Measurements from ENCODE around the gene SIGLEC14. TPM values are rescaled to one million over a fixed set of nuclear protein-coding genes. Genes with fewer than 3 reads are reported as not detected.

SIGLEC14 gene
- total RNA-seq, 2 experiments from 2014 or later, result 0.87 to 1.3 TPM

DNA sequence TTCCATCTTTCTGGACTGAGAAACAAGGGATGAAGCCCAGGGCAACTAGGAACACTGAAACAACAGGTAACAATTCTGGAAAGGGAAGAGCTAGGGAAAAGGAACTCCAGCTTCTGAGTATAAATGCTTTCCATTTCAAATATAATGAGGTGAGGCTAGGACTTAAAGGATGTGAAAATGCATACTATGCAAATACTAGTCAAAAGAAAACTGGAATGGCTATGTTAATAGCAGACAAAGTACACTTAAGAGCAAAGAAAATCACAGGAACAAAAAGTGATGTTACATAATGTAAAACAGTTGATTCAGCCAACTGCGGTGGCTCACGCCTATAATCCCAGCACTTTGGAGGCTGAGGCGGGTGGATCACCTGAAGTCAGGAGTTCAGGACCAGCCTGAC lies 6.2 kb downstream of the SIGLEC14 start:
- H3K4me1 ChIP-seq (ENCODE audit: insufficient read depth, low read length), result no peaks in the 10 kb centered on the region
- H3K9me3 ChIP-seq (ENCODE audit: control insufficient read depth in 1 of 2, insufficient read depth in 1 of 2, low read length in 2 of 2), result peaks cover 0 to 9% of the 10 kb centered on the region in 2 experiments
- Mint-ChIP-seq H3K36me3 (ENCODE audit: low read depth) (no peaks in the 10 kb centered on the region), H3K4me3 (no peak overlapping the region), H3K27me3 (peaks cover 67% of the 10 kb centered on the region), H3K27ac (no peak overlapping the region), H3K9me3 (no peaks in the 10 kb centered on the region), H3K4me1 (ENCODE audit: low read depth) (no peaks in the 10 kb centered on the region)
- DNase-seq, result no peak
- H3K4me3 ChIP-seq (ENCODE audit: low read length), result no peak overlapping the region
- H3K36me3 ChIP-seq (ENCODE audit: insufficient read depth, low read length), result no peaks in the 10 kb centered on the region
- H3K27ac ChIP-seq (ENCODE audit: low read depth in 1 of 2, low read length in 2 of 2), result no peak overlapping the region
- intact Hi-C loops (cut with DNase I, micrococcal nuclease), result no loop called here
- TF ChIP-seq, protein P1, sequence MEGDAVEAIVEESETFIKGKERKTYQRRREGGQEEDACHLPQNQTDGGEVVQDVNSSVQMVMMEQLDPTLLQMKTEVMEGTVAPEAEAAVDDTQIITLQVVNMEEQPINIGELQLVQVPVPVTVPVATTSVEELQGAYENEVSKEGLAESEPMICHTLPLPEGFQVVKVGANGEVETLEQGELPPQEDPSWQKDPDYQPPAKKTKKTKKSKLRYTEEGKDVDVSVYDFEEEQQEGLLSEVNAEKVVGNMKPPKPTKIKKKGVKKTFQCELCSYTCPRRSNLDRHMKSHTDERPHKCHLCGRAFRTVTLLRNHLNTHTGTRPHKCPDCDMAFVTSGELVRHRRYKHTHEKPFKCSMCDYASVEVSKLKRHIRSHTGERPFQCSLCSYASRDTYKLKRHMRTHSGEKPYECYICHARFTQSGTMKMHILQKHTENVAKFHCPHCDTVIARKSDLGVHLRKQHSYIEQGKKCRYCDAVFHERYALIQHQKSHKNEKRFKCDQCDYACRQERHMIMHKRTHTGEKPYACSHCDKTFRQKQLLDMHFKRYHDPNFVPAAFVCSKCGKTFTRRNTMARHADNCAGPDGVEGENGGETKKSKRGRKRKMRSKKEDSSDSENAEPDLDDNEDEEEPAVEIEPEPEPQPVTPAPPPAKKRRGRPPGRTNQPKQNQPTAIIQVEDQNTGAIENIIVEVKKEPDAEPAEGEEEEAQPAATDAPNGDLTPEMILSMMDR (IDR thresholded peaks at IDR 0.05), result no peak
- ATAC-seq (ENCODE audit: poor library complexity), result no peak
- CTCF ChIA-PET, result no interaction called here
- H3K27me3 ChIP-seq (ENCODE audit: control insufficient read depth in 1 of 2, insufficient read depth in 2 of 2, low read length in 2 of 2), result peaks cover 8 to 12% of the 10 kb centered on the region in 2 experiments
- POLR2A ChIA-PET, result no interaction called here

GRCh38 chr19:51639916-51640315 lies 6.7 kb downstream of the SIGLEC14 start:
- H3K4me3 ChIP-seq (ENCODE audit: low read length), result no peak overlapping the region
- no peaks in the 10 kb centered on the region for H3K36me3 Mint-ChIP-seq (ENCODE audit: low read depth)
- H3K4me1 Mint-ChIP-seq (ENCODE audit: low read depth), result no peaks in the 10 kb centered on the region
- no peak overlapping the region for H3K27ac ChIP-seq (ENCODE audit: low read depth in 1 of 2, low read length in 2 of 2)
- no peaks in the 10 kb centered on the region for H3K9me3 Mint-ChIP-seq
- H3K27me3 Mint-ChIP-seq, result peaks cover 62% of the 10 kb centered on the region
- intact Hi-C loops (cut with DNase I, micrococcal nuclease), result no loop called here
- CTCF ChIA-PET, result no interaction called here
- no peaks in the 10 kb centered on the region for H3K4me1 ChIP-seq (ENCODE audit: insufficient read depth, low read length)
- H3K27ac Mint-ChIP-seq, result no peak overlapping the region
- TF ChIP-seq, protein P1 (IDR thresholded peaks at IDR 0.05), result no peak
- peaks cover 0 to 9% of the 10 kb centered on the region in 2 experiments for H3K9me3 ChIP-seq (ENCODE audit: control insufficient read depth in 1 of 2, insufficient read depth in 1 of 2, low read length in 2 of 2)
- POLR2A ChIA-PET, result no interaction called here
- peaks cover 6 to 7% of the 10 kb centered on the region in 2 experiments for H3K27me3 ChIP-seq (ENCODE audit: control insufficient read depth in 1 of 2, insufficient read depth in 2 of 2, low read length in 2 of 2)
- DNase-seq (no peak), ATAC-seq (ENCODE audit: poor library complexity) (no peak)
- H3K36me3 ChIP-seq (ENCODE audit: insufficient read depth, low read length), result no peaks in the 10 kb centered on the region
- no peak overlapping the region for H3K4me3 Mint-ChIP-seq

- Mint-ChIP-seq H3K27ac (no peak overlapping the region), H3K9me3 (no peaks in the 10 kb centered on the region), H3K4me3 (no peak overlapping the region), H3K4me1 (ENCODE audit: low read depth) (no peaks in the 10 kb centered on the region), H3K36me3 (ENCODE audit: low read depth) (no peaks in the 10 kb centered on the region), H3K27me3 (peaks cover 50% of the 10 kb centered on the region)
- Histone ChIP-seq H3K4me3 (ENCODE audit: low read length) (no peak overlapping the region), H3K4me1 (ENCODE audit: insufficient read depth, low read length) (no peaks in the 10 kb centered on the region), H3K9me3 (ENCODE audit: control insufficient read depth in 1 of 2, insufficient read depth in 1 of 2, low read length in 2 of 2) (peaks cover 0 to 5% of the 10 kb centered on the region in 2 experiments), H3K36me3 (ENCODE audit: insufficient read depth, low read length) (no peaks in the 10 kb centered on the region), H3K27ac (ENCODE audit: low read depth in 1 of 2, low read length in 2 of 2) (no peak overlapping the region), H3K27me3 (ENCODE audit: control insufficient read depth in 1 of 2, insufficient read depth in 2 of 2, low read length in 2 of 2) (peaks cover 0 to 7% of the 10 kb centered on the region in 2 experiments)
- intact Hi-C loops (cut with DNase I, micrococcal nuclease), result loop anchor here in 1 of 2 experiments (1.0 kb wide), 1 partner anchor 164 kb away; no protein-coding TSS in a partner anchor
- TF ChIP-seq, protein P1 (IDR thresholded peaks at IDR 0.05), result peak; percentile 57
- DNase-seq, result peak in 2 of 14 experiments; percentile 28 to 30
- ATAC-seq (ENCODE audit: poor library complexity), result no peak
- POLR2A ChIA-PET, result no interaction called here
- CTCF ChIA-PET, result no interaction called here
These were observed 9.2 kb downstream of the SIGLEC14 start for GRCh38 chr19:51637362-51637978.

Measured in CD4-positive, alpha-beta T cell (primary cell).